Astrocyte (in vitro differentiated cells and primary cell): ENCODE data around the gene AP4B1. TPM values are rescaled to one million over a fixed set of nuclear protein-coding genes. Genes with fewer than 3 reads are reported as not detected.

Experiments
- DNase-seq: peaks from one replicate; pipeline ENCODE4 v3.0.0-alpha.2; 2010; ENCODE audit warnings: low read depth
- FAIRE-seq: peaks from 2 replicates; lab custom pipeline; 2011; peaks lifted over from hg19 to GRCh38; lab: Jason Lieb, UNC
- H2AFZ ChIP-seq: 2 replicates; pipeline ENCODE4 v1.6.0; 2012; ENCODE audit warnings: low read depth, low read length, inconsistent platforms
- H3K27ac ChIP-seq: 2 replicates; pipeline ENCODE4 v1.5.1; 2011; ENCODE audit warnings: low read depth, low read length, inconsistent platforms
- H3K27me3 ChIP-seq: 2 replicates; pipeline ENCODE4 v1.6.0; 2011; ENCODE audit warnings: low read length, inconsistent platforms; ENCODE audit not compliant: insufficient read depth
- H3K36me3 ChIP-seq: 2 replicates; pipeline ENCODE4 v1.5.1; 2011; ENCODE audit warnings: low read length, inconsistent platforms; ENCODE audit not compliant: insufficient read depth
- H3K4me1 ChIP-seq: 2 replicates; pipeline ENCODE4 v1.5.1; 2011; ENCODE audit warnings: low read length, inconsistent platforms; ENCODE audit not compliant: insufficient read depth
- H3K4me2 ChIP-seq: 2 replicates; pipeline ENCODE4 v1.6.0; 2012; ENCODE audit warnings: low read length, inconsistent platforms
- H3K4me3 ChIP-seq: 2 replicates; pipeline ENCODE4 v1.5.1; 2011; ENCODE audit warnings: low read depth, mild to moderate bottlenecking, low read length, inconsistent platforms; ENCODE audit not compliant: insufficient read depth
- H3K79me2 ChIP-seq: 2 replicates; pipeline ENCODE4 v1.6.0; 2012; ENCODE audit warnings: mild to moderate bottlenecking, low read length, inconsistent platforms; ENCODE audit not compliant: insufficient read depth
- H3K9ac ChIP-seq: 2 replicates; pipeline ENCODE4 v1.6.0; 2012; ENCODE audit warnings: mild to moderate bottlenecking, low read length, inconsistent platforms
- H3K9me3 ChIP-seq: 2 replicates; pipeline ENCODE4 v1.5.1; 2012; ENCODE audit warnings: low read depth, mild to moderate bottlenecking, low read length, inconsistent platforms; ENCODE audit not compliant: insufficient read depth
- H4K20me1 ChIP-seq: 2 replicates; pipeline ENCODE4 v1.6.0; 2012; ENCODE audit warnings: low read length, inconsistent platforms; ENCODE audit not compliant: insufficient read depth
- H3K27ac Mint-ChIP-seq: one replicate; pipeline ENCODE4 v1.8.0; 2021; ENCODE audit warnings: mild to moderate bottlenecking, mixed read lengths; ENCODE audit not compliant: unreplicated experiment
- H3K27me3 Mint-ChIP-seq: one replicate; pipeline ENCODE4 v1.8.0; 2021; ENCODE audit warnings: low read depth, mixed read lengths; ENCODE audit not compliant: unreplicated experiment
- H3K36me3 Mint-ChIP-seq: one replicate; pipeline ENCODE4 v1.8.0; 2021; ENCODE audit warnings: low read depth, mixed read lengths; ENCODE audit not compliant: unreplicated experiment
- H3K4me1 Mint-ChIP-seq: one replicate; pipeline ENCODE4 v1.8.0; 2021; ENCODE audit warnings: low read depth, mixed read lengths; ENCODE audit not compliant: unreplicated experiment
- H3K4me3 Mint-ChIP-seq: one replicate; pipeline ENCODE4 v1.8.0; 2021; ENCODE audit warnings: mild to moderate bottlenecking, moderate library complexity, mixed read lengths; ENCODE audit not compliant: unreplicated experiment
- H3K9me3 Mint-ChIP-seq: one replicate; pipeline ENCODE4 v1.8.0; 2021; ENCODE audit warnings: mild to moderate bottlenecking, mixed read lengths; ENCODE audit not compliant: unreplicated experiment
- CTCF ChIP-seq: IDR thresholded peaks from 2 replicates; pipeline ENCODE4 v1.5.1; 2011; ENCODE audit warnings: low read depth, mild to moderate bottlenecking, inconsistent platforms, low read length, moderate library complexity; ENCODE audit not compliant: insufficient read depth
- EZH2 ChIP-seq: IDR thresholded peaks from 2 replicates; pipeline ENCODE4 v1.6.1; 2012; ENCODE audit warnings: mild to moderate bottlenecking, low read length, inconsistent platforms; ENCODE audit not compliant: insufficient read depth
- total RNA-seq: library from RNA; stranded (reverse); gene quantifications from 2 replicates; pipeline ENCODE4 v1.2.1, GENCODE V29; 2021

The AP4B1 gene
- total RNA-seq, 1 donor from 2014 or later, result 14.9 TPM

- no peak overlapping the region for H3K4me3 Mint-ChIP-seq
- H3K9me3 Mint-ChIP-seq, result no peaks in the 10 kb centered on the region
- no peaks in the 10 kb centered on the region for H3K27me3 Mint-ChIP-seq
- DNase-seq (peak; percentile 64), FAIRE-seq (no peak)
- H3K4me1 Mint-ChIP-seq, result peaks cover 10% of the 10 kb centered on the region
- Histone ChIP-seq H3K9me3 (no peaks in the 10 kb centered on the region), H3K9ac (no peak overlapping the region), H3K36me3 (peaks cover 26% of the 10 kb centered on the region), H3K4me3 (no peak overlapping the region), H4K20me1 (no peaks in the 10 kb centered on the region), H3K4me1 (peaks cover 3% of the 10 kb centered on the region), H2AFZ (no peak overlapping the region), H3K27ac (no peak overlapping the region), H3K4me2 (peak overlapping the region; percentile 32), H3K27me3 (no peaks in the 10 kb centered on the region), H3K79me2 (peaks cover 3% of the 10 kb centered on the region)
- peak overlapping the region; percentile 75 for H3K27ac Mint-ChIP-seq
- TF ChIP-seq EZH2 (no peak), CTCF (no peak)
- peaks cover 14% of the 10 kb centered on the region for H3K36me3 Mint-ChIP-seq
Observed at GRCh38 chr1:113912594-113913311, 8.2 kb upstream of the AP4B1 start.

GRCh38 chr1:113905435-113905861 is 849 bp upstream of the AP4B1 start:
- peaks cover 5% of the 10 kb centered on the region for H3K36me3 Mint-ChIP-seq
- H3K27me3 Mint-ChIP-seq, result no peaks in the 10 kb centered on the region
- Histone ChIP-seq H2AFZ (peak overlapping the region; percentile 96), H3K4me1 (peaks cover 9% of the 10 kb centered on the region), H3K9ac (peak overlapping the region; percentile 89), H3K79me2 (peaks cover 47% of the 10 kb centered on the region), H3K9me3 (no peaks in the 10 kb centered on the region), H3K4me3 (peak overlapping the region; percentile 86), H3K27ac (peak overlapping the region; percentile 61), H3K27me3 (no peaks in the 10 kb centered on the region), H3K4me2 (peak overlapping the region; percentile 98), H3K36me3 (peaks cover 17% of the 10 kb centered on the region), H4K20me1 (no peaks in the 10 kb centered on the region)
- H3K27ac Mint-ChIP-seq, result peak overlapping the region; percentile 94
- no peak for DNase-seq
- peak overlapping the region; percentile 92 for H3K4me3 Mint-ChIP-seq
- H3K4me1 Mint-ChIP-seq, result peaks cover 5% of the 10 kb centered on the region
- no peak for FAIRE-seq
- no peak for TF ChIP-seq CTCF
- TF ChIP-seq EZH2, result no peak
- no peaks in the 10 kb centered on the region for H3K9me3 Mint-ChIP-seq

GRCh38 chr1:113904293-113904673 is 316 bp downstream of the AP4B1 start:
- H3K79me2 ChIP-seq, result peaks cover 47% of the 10 kb centered on the region
- peak overlapping the region; percentile 92 for H3K4me3 Mint-ChIP-seq

More at GRCh38 chr1:113904293-113904673, 316 bp downstream of the AP4B1 start:
- H2AFZ ChIP-seq, result peak overlapping the region; percentile 72
- H3K36me3 ChIP-seq, result peaks cover 21% of the 10 kb centered on the region
- no peak for DNase-seq
- Mint-ChIP-seq H3K27ac (peak overlapping the region; percentile 94), H3K4me1 (peaks cover 5% of the 10 kb centered on the region), H3K9me3 (no peaks in the 10 kb centered on the region), H3K27me3 (no peaks in the 10 kb centered on the region), H3K36me3 (peaks cover 4% of the 10 kb centered on the region)
- H3K9ac ChIP-seq, result peak overlapping the region; percentile 89
- peak overlapping the region; percentile 87 for H3K27ac ChIP-seq
- peak overlapping the region; percentile 87 for H3K4me2 ChIP-seq
- H3K4me3 ChIP-seq, result peak overlapping the region; percentile 86
- peaks cover 9% of the 10 kb centered on the region for H3K4me1 ChIP-seq
- TF ChIP-seq EZH2 (no peak), CTCF (no peak)
- H3K9me3 ChIP-seq, result no peaks in the 10 kb centered on the region
- no peak for FAIRE-seq
- no peaks in the 10 kb centered on the region for H4K20me1 ChIP-seq
- no peaks in the 10 kb centered on the region for H3K27me3 ChIP-seq
